HepG2 (cell line): ENCODE data around the gene SLC4A11. TPM values are rescaled to one million over a fixed set of nuclear protein-coding genes. Genes with fewer than 3 reads are reported as not detected.
A peak's percentile ranks its signal among the peaks of the same experiment; 100 is the strongest.

Source experiments
- CAMTA2 ChIP-seq: sonication (generic); formaldehyde crosslinking; IDR thresholded peaks from 2 replicates; pipeline ENCODE4 v1.4.0; 2020; ENCODE audit warnings: mild to moderate bottlenecking, missing genetic modification reagents, borderline replicate concordance
- CREB1 ChIP-seq, 2 experiments: fragments of 450-650 bp in 1 of 2; IDR thresholded peaks; 2 replicates each; pipeline ENCODE4 v1.6.1; 2016 to 2017; ENCODE audit warnings: control low read depth in 1 of 2, mild to moderate bottlenecking in 1 of 2, missing compliant biosample characterization in 1 of 2, missing genetic modification characterization in 1 of 2
- KDM5B ChIP-seq: sonication (generic); formaldehyde crosslinking; IDR thresholded peaks from 2 replicates; pipeline ENCODE4 v1.4.0; 2020; ENCODE audit warnings: missing genetic modification reagents, mild to moderate bottlenecking, borderline replicate concordance
- MAF1 ChIP-seq: sonication (generic); formaldehyde crosslinking; IDR thresholded peaks from 2 replicates; pipeline ENCODE4 v1.5.0; 2020; ENCODE audit warnings: missing genetic modification reagents, borderline replicate concordance
- REL ChIP-seq: sonication (generic); formaldehyde crosslinking; conservative IDR thresholded peaks from 2 replicates; pipeline ENCODE4 v1.8.0; 2022; ENCODE audit warnings: mild to moderate bottlenecking, missing genetic modification reagents, moderate library complexity
- ZBTB7B ChIP-seq: sonication (generic); formaldehyde crosslinking; IDR thresholded peaks from 2 replicates; pipeline ENCODE4 v1.4.0; 2020; ENCODE audit warnings: missing genetic modification reagents
- ZNF18 ChIP-seq: sonication (generic); formaldehyde crosslinking; IDR thresholded peaks from 2 replicates; pipeline ENCODE4 v1.8.0; 2022; ENCODE audit warnings: mild to moderate bottlenecking, missing genetic modification reagents; ENCODE audit not compliant: insufficient replicate concordance
- ZNF280D ChIP-seq: sonication (generic); formaldehyde crosslinking; IDR thresholded peaks from 2 replicates; pipeline ENCODE4 v1.5.1; 2020; ENCODE audit warnings: mild to moderate bottlenecking, missing genetic modification reagents
- ZNF33A ChIP-seq: sonication (generic); formaldehyde crosslinking; IDR thresholded peaks from 2 replicates; pipeline ENCODE4 v1.5.1; 2020; ENCODE audit warnings: missing genetic modification reagents, mild to moderate bottlenecking, moderate library complexity, borderline replicate concordance
- ZNF781 ChIP-seq: sonication (generic); formaldehyde crosslinking; IDR thresholded peaks from 2 replicates; pipeline ENCODE4 v1.5.1; 2020; ENCODE audit warnings: borderline replicate concordance, mild to moderate bottlenecking, missing genetic modification reagents; ENCODE audit errors: not compliant biosample characterization
- polyA plus RNA-seq, 8 experiments: library from polyadenylated mRNA; depleted of rRNA in 3 of 8; stranded (reverse) in 7 of 8; unstranded in 1 of 8; fragments of >200 nt; fragmentation: Illumina TruSeq in 4 of 8; extraction: Trizol in 4 of 8; gene quantifications; 2 replicates each; pipeline versions ENCODE4 v1.2.1 to v1.2.3, GENCODE V29; 2011 to 2016; ENCODE audit warnings: low read depth in 4 of 8, missing spikeins in 1 of 8, mixed read lengths in 1 of 8; ENCODE audit not compliant: insufficient read depth in 1 of 8
- total RNA-seq, 5 experiments: library from RNA; depleted of rRNA; stranded (reverse); fragments of >200 nt; fragmentation: Illumina TruSeq; extraction: Trizol; gene quantifications; 2 replicates each; pipeline ENCODE4 v1.2.3, GENCODE V29; 2016; ENCODE audit warnings: low read depth in 1 of 5
- TF ChIP-seq, protein P1 (sequence below): sonication (generic); formaldehyde crosslinking; IDR thresholded peaks from 2 replicates; pipeline ENCODE4 v1.5.1; 2020; ENCODE audit warnings: mild to moderate bottlenecking, missing genetic modification reagents, moderate library complexity
- TF ChIP-seq, protein P2 (sequence below), 2 experiments: fragments of 450-650 bp in 1 of 2; sonication (generic) in 1 of 2; formaldehyde crosslinking; IDR thresholded peaks; 2 replicates each; pipeline versions ENCODE4 v1.5.0 to v1.8.0; 2020 to 2022; ENCODE audit warnings: mild to moderate bottlenecking in 1 of 2, missing genetic modification reagents in 1 of 2
- TF ChIP-seq, protein P3 (sequence below): sonication (generic); formaldehyde crosslinking; IDR thresholded peaks from 2 replicates; pipeline ENCODE4 v1.5.1; 2020; ENCODE audit warnings: missing genetic modification reagents, mild to moderate bottlenecking, borderline replicate concordance

SLC4A11 gene
- total and polyA plus RNA-seq, 2 of the 13 experiments (the other 11 are each of a cell fraction or from before 2014, with no cell fraction given): 3.9 to 27.0 TPM

- TF ChIP-seq ZNF280D (CRISPR knock-in tag) (peak; percentile 42; the same call in 1 of the 2 replicates), KDM5B (CRISPR knock-in tag) (peak; percentile 69), ZNF18 (CRISPR knock-in tag) (peak; percentile 10), CREB1 (IDR thresholded peaks at IDR 0.05) (no peak), CREB1 (CRISPR knock-in tag; IDR thresholded peaks at IDR 0.05) (no peak), REL (CRISPR knock-in tag) (peak; percentile 97), ZNF781 (peak; percentile 69), ZNF33A (CRISPR knock-in tag) (peak; percentile 96; the same call in 1 of the 2 replicates), MAF1 (CRISPR knock-in tag) (0 out of 2 replicates have a peak, but pooled peaks have one; percentile 75), ZBTB7B (CRISPR knock-in tag) (peak; percentile 12; the same call in 1 of the 2 replicates), CAMTA2 (CRISPR knock-in tag) (peak; percentile 94)
- TF ChIP-seq, protein P1, sequence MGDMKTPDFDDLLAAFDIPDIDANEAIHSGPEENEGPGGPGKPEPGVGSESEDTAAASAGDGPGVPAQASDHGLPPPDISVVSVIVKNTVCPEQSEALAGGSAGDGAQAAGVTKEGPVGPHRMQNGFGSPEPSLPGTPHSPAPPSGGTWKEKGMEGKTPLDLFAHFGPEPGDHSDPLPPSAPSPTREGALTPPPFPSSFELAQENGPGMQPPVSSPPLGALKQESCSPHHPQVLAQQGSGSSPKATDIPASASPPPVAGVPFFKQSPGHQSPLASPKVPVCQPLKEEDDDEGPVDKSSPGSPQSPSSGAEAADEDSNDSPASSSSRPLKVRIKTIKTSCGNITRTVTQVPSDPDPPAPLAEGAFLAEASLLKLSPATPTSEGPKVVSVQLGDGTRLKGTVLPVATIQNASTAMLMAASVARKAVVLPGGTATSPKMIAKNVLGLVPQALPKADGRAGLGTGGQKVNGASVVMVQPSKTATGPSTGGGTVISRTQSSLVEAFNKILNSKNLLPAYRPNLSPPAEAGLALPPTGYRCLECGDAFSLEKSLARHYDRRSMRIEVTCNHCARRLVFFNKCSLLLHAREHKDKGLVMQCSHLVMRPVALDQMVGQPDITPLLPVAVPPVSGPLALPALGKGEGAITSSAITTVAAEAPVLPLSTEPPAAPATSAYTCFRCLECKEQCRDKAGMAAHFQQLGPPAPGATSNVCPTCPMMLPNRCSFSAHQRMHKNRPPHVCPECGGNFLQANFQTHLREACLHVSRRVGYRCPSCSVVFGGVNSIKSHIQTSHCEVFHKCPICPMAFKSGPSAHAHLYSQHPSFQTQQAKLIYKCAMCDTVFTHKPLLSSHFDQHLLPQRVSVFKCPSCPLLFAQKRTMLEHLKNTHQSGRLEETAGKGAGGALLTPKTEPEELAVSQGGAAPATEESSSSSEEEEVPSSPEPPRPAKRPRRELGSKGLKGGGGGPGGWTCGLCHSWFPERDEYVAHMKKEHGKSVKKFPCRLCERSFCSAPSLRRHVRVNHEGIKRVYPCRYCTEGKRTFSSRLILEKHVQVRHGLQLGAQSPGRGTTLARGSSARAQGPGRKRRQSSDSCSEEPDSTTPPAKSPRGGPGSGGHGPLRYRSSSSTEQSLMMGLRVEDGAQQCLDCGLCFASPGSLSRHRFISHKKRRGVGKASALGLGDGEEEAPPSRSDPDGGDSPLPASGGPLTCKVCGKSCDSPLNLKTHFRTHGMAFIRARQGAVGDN: peak; percentile 75
- TF ChIP-seq, protein P2, sequence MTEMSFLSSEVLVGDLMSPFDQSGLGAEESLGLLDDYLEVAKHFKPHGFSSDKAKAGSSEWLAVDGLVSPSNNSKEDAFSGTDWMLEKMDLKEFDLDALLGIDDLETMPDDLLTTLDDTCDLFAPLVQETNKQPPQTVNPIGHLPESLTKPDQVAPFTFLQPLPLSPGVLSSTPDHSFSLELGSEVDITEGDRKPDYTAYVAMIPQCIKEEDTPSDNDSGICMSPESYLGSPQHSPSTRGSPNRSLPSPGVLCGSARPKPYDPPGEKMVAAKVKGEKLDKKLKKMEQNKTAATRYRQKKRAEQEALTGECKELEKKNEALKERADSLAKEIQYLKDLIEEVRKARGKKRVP (CRISPR knock-in tag; IDR thresholded peaks at IDR 0.05): no peak; a peak in 1 of 4 replicates
- TF ChIP-seq, protein P3, sequence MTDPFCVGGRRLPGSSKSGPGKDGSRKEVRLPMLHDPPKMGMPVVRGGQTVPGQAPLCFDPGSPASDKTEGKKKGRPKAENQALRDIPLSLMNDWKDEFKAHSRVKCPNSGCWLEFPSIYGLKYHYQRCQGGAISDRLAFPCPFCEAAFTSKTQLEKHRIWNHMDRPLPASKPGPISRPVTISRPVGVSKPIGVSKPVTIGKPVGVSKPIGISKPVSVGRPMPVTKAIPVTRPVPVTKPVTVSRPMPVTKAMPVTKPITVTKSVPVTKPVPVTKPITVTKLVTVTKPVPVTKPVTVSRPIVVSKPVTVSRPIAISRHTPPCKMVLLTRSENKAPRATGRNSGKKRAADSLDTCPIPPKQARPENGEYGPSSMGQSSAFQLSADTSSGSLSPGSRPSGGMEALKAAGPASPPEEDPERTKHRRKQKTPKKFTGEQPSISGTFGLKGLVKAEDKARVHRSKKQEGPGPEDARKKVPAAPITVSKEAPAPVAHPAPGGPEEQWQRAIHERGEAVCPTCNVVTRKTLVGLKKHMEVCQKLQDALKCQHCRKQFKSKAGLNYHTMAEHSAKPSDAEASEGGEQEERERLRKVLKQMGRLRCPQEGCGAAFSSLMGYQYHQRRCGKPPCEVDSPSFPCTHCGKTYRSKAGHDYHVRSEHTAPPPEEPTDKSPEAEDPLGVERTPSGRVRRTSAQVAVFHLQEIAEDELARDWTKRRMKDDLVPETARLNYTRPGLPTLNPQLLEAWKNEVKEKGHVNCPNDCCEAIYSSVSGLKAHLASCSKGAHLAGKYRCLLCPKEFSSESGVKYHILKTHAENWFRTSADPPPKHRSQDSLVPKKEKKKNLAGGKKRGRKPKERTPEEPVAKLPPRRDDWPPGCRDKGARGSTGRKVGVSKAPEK (CRISPR knock-in tag): peak; percentile 26; the same call in 1 of the 2 replicates
Measured at GRCh38 chr20:3203315-3204123, 35.5 kb downstream of the SLC4A11 start (continued).
